CD4-positive, alpha-beta T cell treated with Interleukin-15 for 1 hour (primary cell): ENCODE results near the gene TEX48.

Experiments
- DNase-seq: peaks from one replicate; pipeline ENCODE4 v3.0.0-alpha.2; 2020

TEX48 gene, protein sequence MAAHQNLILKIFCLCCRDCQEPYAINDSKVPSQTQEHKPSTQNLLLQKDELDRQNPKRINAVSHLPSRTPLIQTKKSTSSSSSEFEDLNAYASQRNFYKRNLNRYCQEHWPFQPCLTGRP

DNA sequence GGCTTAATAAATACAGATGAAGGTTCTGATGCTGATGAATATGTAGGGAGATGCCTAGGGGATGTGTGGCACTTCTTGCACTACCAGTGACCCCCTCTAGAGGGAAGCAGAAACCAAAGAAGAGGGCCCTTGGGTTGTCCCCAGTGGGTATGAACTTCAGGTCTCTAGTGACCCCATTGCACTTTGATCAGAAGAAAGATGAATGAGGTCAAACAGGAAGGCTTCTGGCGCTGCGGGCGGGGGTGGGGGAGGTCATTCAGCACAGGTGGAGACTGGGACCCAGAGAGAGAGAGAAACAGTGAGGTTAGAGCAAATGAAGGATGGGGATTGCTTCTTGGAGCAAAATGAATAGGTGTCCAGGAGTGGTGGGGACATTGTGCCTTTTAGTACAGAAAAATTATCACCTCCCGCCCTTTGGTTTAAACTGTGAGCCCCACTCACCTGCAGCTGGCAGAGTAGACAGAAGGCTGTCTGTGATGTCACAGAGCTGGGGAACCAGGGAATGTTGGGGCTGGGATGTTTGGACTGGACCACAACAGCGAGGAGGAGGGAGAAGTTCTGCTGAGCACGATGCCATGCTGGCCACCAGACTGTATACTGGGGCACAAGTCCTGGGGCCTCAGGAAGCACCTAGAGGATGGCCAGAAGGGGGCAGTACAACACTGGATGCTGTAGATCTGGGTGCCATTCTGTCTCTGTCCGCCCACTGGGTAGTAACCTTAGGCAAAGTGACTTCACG is at the start of gene TEX48:
Gene TEX48, minus strand, starts transcription at position 599 of the 739 bp plus-strand sequence. CDS start 10,469 bp downstream, outside the sequence.
- peak; percentile 74 for DNase-seq

GRCh38 chr9:114731701-114732100 is 49.7 kb upstream of the TEX48 start:
- no peak for DNase-seq

DNA sequence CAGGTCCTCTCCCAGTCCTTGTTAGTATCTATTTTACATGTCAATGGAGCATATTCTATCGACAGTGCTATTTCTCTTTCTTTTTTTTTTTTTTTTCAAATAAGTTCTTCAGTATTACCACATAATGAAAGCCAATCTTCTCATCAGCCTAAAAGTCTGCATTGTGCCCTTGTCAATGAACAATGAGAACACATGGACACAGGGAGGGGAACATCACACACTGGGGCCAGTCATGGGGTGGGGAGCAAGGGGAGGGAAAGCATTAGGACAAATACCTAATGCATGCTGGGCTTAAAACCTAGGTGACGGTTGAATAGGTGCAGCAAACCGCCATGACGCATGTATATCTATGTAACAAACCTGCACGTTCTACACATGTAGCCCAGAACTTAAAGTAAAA is 47.7 kb upstream of the TEX48 start:
- DNase-seq, result no peak

GRCh38 chr9:114725930-114726329 is 43.9 kb upstream of the TEX48 start:
- DNase-seq, result no peak

GRCh38 chr9:114724744-114725143 is 42.8 kb upstream of the TEX48 start:
- DNase-seq, result no peak

DNA sequence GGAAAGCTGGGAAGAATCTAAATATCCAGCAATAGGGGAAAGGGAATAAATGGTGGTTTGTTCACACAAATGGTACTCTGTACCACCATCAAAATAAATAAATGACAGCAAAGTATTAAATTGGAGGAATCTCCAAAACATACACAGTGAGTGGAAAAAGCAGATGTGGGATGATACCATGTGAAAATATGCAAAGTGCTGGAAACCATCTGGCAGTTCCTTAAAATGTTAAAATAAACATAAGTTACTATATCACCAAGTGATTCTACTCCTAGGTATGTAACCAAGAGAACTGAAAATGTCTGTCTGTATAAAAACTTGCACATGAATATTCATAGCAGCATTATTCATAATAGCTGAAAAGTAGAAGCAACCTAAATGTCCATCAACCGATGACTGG is 41.9 kb upstream of the TEX48 start:
- DNase-seq, result no peak

DNA sequence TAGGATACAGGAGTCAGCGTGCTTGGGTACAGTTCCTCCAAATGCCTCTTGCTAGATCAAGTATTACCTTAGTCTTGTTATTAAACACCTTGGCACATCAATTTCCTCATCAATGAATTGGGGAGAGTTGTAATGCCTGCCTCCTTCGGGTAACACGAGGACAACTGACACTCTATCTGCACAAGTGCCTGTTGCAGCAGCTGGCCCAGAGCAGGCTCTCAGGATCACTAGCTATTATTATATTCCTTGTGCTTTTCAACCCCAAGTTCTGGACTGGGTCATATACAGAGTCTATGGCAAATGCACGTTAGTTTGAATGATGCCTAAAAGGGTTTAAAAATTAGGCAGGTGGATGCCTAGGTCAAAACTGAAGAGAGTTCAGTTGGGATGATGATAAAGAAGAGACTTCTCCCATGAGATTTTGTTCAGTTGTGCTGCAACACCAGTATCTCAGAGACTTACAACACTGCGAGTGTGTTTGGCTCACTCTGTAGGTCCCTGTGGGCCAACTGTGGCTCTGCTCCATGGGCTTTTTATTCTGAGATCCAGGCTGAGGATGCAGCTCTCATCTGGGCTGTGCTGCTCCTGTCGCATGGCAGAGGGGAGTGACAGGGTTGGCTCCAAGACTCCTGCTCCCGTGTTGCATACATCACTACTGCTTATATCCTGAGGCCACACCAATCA is 41.1 kb upstream of the TEX48 start:
- DNase-seq, result no peak

DNA sequence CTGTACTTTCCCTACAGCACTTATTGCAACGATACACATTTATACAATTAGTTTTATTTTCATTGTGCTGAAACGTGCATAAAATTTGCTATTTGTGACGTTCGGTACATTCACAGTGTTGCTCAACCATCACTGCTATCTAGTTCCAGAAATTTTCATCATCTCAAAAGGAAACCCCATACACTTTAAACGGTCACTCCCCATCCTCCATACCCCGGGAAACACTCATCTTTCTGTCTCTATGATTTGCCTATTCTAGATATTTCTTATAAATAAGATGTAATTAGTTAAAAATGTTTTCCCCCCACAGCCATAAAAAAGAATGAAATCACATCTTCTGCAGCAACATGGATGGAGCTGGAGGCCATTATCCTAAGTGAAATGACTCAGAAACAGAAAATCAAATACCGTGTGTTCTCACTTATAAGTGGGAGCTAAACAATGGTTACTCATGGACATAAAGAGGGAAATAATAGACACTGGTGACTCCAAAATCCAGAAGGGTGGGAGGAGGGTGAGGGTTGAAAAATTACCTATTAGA is 40.2 kb upstream of the TEX48 start:
- no peak for DNase-seq

DNA sequence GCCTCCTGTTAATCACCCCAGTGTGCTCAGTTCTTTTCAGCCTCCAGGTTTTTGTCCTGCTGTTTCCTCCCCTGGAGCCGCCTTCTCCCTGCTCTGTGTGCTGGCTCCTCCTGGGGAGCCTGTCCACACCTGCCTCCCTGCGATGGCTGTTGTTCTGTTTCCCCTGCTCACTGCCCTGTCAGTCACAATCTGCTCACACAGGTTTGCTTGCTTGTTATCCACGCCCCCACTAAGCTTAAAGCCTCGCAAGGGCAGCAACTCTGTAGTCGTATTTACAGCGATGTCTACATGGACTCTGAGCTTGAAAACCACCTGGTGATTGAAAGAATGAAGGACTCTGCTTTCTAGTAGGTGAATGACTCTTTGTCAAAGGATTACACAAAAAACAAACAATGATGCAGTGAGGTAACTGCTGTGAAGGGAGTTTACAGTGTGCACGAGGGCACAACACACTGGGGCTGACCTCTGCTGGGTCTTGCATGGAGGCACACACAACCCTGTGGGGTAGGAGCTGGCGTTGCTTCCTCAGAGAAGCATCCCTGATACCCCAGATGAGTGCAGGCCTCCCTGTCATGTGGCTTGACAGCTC is 39.6 kb upstream of the TEX48 start:
- DNase-seq, result no peak

GRCh38 chr9:114720086-114720676 is 38.2 kb upstream of the TEX48 start:
- DNase-seq, result no peak

DNA sequence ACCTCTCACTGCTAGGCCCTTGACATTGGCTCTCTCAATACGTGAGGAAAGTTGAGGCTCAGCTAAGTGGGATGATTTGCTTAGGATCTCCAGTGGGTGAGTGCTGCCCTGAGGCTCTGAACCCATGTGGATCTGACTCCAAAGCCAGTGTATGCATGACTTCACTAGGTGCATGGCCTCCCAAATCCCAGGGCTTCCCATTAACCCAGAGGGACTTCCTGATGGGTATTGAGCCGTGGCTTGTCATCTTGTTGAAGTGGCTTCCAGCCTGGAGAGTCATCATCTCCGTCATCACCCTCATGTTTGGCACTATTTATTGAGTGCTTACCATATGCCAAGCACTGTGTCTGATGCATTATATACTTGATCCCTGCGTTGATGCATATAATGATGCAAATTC is 37.3 kb upstream of the TEX48 start:
- DNase-seq, result no peak

DNA sequence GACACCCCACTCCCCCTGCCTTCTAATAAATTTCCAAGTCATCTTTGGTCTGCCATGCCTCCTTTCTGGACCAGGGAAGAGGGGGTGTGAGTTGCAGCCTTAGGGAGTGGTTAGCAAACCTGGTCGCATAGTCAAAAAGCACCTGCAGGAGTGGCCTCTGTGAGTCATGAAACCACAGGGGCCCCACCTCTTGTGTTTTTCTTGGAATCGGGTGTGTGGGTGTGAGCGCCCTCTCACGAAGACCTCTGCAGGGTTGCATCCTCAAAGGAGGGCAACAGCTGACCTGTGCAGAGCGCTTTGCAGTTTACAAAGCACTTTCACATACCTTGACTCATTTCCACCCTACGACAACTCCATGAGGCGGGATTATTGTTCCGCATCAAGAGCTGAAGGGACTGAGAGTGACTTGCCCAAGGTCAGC is 36.8 kb upstream of the TEX48 start:
- peak; percentile 78 for DNase-seq

- no peak for DNase-seq
These were observed 36.0 kb upstream of the TEX48 start for GRCh38 chr9:114717908-114718486.

GRCh38 chr9:114709636-114710035 is 27.6 kb upstream of the TEX48 start:
- DNase-seq, result no peak

DNA sequence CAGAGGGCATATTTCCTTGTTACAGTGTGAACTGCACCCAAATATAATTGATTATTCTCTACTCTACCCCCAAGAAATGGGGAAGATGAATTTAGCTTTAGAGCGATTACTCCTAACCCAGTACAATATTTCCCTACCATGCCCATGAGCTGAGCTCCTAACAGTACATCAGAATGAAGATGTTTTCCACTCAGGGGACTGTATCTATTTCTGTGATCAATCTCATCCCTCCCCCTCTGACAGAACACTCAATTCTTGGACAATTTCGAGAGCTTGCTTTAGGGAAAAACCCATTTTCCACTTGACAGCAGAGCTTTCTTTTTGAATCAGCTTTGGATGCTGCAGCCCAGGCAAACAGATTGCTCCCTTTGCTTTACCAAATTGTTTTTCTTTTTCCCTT is 24.7 kb upstream of the TEX48 start:
- DNase-seq, result no peak

- DNase-seq, result no peak
These were observed 20.0 kb upstream of the TEX48 start for GRCh38 chr9:114701988-114702387.

- DNase-seq, result no peak
These were observed 16.0 kb upstream of the TEX48 start for GRCh38 chr9:114697951-114698351.

DNA sequence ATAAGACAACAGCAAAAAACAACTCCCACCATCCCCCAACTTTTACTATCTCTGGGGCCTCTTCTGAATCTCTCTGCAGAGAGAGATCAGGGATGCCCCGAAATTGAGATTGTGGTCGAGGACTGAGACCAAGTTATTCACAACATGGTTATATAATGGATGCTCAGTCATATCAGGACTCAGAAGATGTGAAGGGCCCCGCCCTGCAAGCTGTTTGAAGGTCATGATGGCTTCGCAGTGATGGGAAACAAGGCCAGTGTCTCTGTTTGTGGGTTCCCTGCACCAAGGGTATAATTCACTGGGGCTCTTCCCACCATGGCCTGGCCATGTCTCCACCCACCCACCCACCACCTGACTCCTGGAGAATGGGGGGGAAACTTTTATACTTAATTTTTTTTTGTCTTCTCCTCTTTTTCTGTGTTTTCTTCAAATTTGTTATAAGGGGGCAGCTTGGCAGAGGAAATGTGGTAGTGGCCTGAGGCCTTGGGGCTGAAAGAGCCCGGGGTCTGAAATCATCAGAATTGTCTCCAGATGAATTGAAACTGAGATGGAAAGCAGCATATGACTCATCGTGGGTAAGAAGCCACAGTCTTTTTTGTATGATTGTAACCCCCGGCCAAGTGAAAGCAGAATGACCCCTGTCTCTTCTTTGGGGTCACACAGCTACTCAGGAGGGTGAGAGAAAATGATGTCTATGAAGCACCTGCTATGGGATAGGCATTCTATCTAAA is 15.0 kb upstream of the TEX48 start:
- no peak for DNase-seq

GRCh38 chr9:114695948-114696347 is 14.0 kb upstream of the TEX48 start:
- DNase-seq, result no peak

DNA sequence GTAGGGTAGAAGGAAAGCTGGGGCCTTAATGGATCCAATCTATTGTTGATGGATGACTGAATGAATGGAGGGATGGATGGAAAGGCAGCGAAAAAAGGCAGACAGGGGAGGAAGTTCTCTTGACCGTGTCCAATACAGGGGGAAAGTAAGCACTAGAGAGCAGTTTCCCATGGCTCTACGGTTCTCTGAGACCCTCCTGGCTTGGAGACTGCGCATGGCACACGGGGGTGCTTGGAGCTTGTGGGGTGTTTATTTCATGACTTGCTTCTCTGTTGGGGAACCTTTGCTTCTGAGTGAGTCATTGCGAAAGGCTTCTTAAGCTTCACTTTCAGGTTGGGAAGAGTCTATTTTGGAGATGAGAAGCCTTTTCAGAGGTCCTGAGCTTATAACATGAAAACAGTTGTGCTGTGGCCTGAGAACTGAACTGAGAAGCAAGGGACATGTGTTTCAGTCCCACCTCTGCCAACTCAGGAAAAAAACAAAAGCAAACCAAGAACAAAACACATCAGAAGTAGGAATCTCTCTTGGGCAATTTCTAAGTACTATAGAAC is 12.8 kb upstream of the TEX48 start:
- no peak for DNase-seq

DNA sequence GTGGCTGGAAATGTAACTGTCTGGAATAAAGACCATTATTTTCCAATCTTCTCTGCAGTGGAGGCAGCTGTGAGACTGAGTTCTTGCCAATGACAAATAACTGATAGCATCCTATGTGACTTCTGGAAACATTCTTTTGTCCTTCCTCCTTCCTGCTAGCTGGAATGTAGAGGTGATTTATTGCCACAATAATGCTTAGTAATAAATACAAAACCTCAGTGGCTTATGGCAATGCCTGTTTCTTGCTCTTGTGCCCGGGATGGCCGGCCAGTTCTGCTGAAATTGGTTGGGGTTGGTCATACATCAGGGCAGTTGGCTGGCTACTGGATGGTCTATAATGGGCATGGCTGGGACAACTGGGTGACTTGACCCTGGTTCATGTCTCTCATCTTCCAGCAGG is 12.2 kb upstream of the TEX48 start:
- DNase-seq, result no peak
